GM04504 (cell line): ENCODE data around the gene PDCD4.

ENCODE experiments used
- DNase-seq: peaks from one replicate; pipeline ENCODE4 v3.0.0-alpha.2; 2012; ENCODE audit warnings: low read depth

PDCD4 gene

DNA sequence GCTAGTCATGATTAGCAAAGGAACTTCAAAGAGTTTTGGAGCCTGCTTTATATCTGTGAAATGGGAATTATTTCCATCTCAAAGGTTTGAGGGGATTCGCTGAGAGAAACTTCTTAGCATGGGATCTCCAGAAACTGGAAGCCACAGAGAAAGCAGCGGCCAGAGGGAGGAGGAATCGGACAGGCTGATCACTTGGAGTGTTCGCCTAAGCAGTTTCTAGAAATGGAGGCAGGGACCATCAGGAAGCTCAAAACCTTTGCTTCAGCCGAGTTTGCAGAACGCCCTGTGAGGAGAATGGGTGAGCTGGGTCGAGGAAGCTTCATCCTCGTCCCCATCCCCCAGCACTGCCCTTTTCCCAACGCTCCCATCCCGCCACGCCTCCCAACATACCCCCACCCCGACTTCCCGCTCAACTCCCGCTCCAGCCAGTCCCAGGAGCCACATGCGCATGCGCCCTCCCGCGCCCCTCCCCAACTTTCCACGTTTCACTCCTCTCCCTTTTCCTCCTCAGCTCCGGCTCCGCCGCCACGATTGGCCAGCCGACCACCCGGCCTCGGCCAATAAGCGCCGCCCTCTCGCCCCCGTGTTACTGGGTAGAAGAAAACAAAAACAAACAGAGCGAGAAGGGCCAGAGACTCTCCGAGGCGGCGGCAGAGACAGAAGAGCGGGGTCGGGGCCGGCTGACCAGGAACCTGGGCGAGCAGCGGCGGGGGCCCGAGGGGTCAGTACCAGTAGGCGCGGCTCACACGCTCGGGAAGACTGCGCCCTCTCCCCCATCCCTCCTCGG lies at the start of gene PDCD4:
TSS of gene PDCD4 (plus strand) at position 631 of the 787 bp plus-strand sequence. CDS start 4,100 bp downstream, outside the sequence.
- DNase-seq: peak; percentile 94

DNA sequence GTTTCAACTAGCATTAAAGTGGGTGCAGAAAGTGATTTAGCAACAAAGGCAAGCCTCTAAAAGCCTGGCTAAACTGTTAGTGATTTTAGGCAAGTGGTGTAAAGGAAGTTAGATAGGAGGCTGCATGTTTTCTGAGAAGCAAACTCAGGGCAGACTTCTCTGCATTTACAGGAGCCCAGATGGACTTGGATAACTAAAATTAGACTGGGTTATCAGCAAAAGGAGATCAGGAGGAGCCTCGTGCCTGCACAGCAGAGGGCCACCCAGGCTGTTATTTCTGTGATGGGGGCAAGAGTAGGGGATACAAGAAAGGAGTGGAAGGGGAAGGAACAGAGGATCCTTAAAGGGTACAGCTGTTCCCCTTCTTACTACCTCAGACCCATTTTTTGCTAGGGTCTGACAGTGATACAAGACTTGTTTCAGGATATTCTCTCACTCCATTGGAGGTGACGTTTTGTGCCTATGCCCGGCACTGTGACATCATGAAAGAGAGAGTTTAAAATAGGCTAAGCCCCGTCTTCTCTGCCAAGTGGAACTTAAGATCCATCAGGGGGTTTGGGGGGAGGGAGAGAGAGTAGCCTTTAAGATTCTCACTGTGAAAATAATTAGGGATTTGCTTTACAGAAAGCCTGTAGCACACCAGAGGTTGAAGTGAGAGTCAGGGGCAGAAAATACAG lies 49.6 kb upstream of the PDCD4 start:
- DNase-seq: no peak

DNA sequence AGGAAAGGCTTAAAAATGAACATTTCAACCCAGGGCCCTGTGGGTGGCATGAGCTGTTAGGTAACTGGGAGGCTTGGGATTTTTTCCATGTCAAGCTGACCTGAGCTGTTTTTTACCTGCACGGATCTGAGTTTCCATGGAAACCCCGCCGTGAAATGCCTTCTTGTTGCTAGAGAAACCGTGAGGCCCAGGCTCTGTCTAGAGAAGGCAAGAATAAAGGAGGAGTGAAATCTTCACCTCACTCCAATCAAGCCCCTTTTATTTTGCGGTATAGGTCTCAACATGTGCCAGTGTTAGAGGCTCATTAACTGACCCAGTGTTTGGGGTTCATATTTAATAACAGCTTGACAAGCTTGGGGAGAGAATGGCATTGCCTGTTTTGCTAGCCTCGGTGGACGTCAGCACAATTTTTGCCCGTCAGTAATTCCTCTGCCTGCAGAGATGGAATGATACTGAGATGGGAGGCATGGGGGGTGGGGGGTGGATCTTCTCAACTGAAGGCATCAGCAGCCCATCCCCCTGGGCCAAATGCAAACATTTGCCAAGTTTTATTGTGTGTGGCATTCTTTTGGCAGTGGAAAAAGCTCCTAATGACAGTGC lies 48.9 kb upstream of the PDCD4 start:
- no peak for DNase-seq

DNA sequence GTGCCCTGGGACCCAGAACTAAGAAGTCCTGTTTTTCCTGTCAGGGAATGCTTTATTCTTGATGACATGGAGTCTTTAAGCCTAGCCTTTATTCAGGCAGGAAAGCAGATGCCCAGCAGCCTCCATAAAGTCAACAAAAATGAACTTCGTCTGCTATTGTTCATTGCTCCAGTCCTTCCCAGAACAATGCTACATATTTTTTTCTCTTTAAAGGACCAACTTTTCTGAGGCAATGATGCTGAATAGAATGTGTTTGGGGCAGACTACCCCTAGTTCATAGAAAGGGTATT lies 47.6 kb upstream of the PDCD4 start:
- DNase-seq: no peak

DNA sequence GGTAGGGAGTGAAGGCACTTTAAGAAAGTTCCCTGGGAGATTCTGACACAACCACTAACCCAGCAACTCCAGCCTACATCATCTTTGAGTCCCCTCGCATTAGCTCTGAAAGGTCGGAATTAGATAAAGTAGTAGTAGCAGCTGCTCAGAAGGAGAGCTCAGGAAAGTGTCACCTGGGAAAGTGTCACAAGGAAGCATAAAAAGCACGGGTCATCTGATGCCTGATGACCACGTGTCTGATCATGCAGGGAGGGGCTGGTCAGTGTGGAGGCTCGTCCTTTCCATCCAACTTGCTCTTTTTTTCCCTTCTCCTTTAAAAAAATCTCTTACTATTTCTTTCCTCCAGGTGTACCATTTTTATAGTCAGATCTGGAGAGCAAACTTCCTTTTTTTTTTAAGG lies 47.1 kb upstream of the PDCD4 start:
- DNase-seq: no peak

DNA sequence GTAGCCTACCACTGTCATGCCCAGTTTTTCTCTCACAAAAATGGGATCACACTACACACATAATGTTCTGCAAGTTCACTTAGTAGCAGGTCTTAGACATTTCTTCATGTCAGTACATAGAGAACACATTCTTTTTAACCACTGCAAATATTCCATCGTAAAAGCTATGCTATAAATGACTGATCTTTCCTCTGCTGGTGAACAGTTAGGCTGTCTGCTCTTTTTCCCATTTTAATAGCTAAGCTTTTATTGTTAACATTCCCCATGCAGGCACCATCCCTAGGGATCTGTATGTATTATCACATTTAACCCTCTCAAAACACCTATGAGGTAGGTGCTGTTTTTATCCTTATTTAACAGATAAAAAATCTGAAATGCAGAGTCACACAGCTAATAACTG lies 46.2 kb upstream of the PDCD4 start:
- no peak for DNase-seq

DNA sequence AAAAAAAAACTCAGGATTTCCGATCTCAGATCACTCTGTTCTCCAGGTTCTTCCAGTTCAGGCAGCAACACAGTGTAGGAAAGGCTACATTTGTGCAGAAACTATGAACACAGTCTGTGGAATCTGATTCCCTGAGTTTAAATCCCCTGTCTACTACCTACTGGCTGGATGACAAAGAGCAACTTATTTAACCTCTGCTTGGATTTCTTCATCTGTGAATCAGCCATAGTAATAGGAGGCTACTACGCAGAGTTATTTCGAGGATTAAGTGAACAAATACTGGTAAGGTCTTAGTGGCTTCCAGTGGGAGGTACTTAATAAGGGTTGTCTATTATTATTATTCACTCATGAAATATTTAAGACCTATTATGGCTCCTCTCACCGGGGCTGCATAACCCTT lies 44.3 kb upstream of the PDCD4 start:
- no peak for DNase-seq

DNA sequence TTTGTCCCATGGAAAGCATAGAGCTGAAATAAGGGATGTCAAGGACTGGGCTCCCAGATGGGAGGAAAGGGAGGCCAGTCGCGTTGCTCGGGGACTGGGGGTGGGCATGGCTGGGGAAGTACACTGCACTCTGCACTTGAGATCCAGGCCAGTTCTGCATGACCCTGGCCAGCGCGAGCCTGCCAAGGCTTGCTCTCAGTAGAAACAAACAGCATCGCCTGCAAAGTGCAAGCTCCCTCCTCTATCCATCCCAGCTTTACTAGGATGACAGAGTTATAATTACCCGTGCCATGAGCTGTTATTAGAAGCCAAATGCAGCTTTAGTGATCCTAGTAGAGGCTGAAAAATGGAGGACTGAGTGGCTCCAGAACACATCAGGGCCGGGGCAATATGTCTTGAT lies 43.9 kb upstream of the PDCD4 start:
- DNase-seq: no peak

DNA sequence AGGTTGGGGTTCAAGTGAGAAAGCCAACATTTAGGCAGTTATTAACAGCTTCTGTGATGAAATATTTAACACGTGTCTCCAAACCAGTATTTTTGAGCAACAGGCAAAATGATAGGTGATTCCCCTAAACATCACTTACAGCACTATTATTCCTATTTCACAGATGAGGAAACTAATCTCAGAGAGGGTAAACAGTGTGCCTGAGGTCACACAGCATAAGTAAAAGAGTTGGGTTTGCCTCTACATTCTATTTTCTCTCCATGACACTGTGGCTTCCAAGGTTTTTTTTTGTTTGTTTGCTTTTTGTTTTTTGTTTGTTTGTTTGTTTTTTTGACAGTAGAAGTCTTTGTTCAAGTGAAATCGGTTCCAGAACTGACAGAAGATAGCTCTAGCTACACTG lies 43.2 kb upstream of the PDCD4 start:
- no peak for DNase-seq

DNA sequence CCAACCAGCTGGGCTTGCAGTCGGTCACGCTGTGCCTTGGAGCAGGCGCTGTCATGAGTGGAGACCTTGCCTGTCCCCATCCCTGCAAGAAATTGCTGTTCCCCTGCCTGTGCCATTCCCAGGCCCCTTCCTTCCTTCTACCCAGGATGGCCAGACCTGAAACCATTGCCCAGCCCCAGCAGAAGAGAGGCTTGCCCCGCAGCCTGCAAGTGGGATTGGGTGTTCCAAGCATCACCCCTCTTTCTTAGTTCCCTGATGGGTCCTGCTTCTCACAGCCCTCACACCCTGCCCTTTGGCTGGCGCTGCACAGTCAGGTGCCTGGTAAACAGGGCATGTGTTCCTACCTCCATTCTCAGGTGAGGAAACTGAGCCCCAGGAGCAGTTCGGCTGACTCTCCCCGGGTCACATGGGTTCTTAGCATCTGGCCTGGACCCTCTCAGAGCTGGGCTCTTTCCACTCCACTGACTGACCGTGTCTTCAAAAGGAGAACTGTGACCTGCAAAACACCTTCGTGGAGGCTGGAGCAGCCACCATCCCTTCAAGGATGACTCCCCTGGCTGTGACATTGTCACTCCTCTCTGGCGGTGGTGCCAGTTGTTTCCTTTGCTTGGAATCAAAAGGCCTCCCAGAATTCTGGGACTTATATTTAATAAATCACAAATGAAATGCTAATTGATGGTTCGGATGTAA lies 41.9 kb upstream of the PDCD4 start:
- no peak for DNase-seq

DNA sequence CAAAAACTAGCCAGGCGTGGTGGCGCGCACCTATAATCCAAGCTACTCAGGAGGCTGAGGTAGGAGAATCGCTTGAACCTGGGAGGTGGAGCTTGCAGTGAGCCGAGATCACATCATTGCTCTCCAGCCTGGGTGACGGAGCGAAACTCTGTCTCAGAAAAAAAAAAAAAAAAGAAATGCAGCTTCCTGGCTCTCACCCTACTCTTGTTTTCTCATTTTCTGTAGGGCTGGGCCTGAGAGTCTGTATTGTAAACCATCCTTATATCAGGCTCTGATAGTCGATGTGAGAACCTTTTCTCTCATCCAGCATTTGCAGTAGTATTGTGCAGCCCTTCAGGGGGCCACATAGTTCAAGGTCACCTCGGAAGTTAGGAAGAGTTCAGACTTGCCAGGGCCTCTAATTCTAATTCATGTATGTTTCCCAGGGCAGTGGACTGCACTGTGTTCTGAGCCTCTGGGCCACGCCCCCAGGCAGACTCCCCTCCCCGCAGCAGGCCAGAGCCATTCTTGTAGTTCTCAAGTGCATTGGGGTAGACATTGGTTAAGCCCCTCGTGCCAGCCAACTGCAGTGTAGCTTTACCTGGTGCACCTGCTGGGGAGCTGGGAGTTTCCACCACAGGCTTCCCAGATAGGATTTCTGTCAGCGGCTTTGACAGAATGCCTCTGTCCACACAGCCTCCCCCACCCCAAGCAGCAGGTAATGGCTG lies 38.3 kb upstream of the PDCD4 start:
- no peak for DNase-seq

DNA sequence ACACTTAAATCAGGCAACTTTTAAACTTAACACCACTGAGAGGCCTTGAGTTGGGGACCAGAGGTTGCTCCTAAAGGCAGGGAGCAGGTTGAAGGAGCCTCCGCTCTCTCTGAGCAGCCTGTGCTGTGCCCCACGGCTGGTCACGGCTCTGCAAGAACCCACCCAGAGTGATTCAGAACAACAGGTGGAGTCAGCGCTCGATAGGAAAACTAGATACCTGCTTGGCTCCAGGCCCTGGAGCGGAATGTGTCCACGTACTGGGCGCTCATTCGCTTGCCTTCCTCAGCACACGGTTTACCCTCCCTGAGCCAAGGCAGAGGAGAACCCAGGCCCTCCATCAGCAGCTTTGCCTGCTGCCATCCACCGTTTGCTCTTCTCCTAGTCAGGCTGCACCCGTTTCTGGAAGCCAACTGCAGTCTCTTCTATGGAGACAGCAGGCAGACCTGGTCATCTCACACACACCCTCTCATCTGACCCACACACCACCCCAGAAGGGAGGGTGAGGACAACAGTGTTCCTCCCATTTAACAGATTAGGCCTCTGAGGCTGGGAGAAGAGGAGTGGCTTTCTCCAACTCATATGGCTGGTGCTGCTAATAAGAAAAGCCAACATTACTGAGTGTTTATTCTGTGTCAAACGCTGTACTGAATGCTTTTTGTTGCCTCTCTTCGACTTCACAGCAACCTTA lies 37.6 kb upstream of the PDCD4 start:
- DNase-seq: no peak

DNA sequence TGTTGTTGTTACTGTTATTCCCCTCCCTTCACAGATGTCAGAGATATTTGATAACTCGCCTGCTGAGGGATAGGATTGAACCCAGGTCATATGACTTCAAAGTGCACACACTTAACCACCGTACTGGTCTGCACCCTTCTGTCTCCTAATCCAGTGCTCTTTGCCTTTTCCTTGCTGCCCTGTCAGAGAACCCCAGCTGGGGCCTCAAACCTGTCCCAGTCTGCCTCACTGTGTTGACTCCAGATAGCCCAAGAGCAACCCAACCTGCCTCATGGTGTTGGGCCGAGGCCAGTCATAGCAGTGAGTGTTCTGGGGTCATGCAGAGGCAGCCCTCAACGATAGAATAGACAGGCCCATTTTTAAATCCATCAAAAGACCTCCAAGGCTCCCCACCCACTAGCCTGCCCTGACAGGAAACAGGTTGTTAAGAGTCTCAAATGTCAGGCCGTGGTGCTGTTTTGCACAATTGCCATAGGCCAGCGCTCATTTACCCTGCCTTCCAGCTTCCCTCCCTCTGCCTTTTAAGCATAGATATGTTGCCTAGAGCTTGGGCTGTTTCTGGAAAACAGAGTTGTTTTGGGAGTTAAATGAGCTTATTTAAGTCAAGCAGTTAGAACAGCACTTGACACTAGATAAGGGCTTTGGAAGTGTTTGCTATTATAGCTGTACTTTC lies 37.0 kb upstream of the PDCD4 start:
- no peak for DNase-seq

DNA sequence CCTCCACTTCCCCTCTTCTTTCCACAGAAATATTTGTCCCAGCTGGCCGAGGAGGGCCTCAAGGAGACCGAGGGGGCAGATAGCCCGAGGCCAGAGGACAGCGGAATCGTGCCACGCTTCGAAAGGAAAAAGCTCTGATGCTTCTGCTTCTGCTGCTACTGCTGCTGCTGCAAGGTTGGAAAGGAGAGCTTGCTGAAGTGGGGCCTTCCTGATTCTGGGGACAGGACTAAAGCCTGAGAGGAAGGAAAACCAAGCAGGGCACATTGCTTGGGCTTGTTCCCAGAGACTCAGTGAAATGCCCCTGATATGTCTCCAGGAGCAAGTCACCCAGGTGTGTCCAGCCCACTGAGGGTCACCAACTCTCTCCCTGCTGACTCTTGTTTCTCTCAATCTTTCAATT lies 35.9 kb upstream of the PDCD4 start:
- no peak for DNase-seq

DNA sequence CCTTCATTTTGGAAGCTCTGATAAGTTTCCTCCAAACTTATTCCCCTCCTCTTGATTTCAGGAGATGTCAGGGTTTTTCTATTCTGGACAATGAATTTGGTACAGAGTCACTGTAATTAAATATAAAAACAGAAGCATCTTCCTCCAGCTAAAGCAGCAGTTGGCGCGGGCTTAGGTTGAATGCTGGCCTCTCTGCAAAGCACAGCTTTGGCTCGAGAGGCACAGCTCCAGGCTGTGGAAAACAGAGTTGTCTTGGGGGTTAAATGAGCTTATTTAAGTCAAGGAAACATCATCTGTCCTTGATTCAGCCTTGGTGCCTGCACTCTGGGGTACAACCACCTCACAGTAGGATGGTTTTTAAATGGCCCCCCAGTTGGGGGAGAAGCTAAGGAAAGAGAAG lies 35.0 kb upstream of the PDCD4 start:
- no peak for DNase-seq

DNA sequence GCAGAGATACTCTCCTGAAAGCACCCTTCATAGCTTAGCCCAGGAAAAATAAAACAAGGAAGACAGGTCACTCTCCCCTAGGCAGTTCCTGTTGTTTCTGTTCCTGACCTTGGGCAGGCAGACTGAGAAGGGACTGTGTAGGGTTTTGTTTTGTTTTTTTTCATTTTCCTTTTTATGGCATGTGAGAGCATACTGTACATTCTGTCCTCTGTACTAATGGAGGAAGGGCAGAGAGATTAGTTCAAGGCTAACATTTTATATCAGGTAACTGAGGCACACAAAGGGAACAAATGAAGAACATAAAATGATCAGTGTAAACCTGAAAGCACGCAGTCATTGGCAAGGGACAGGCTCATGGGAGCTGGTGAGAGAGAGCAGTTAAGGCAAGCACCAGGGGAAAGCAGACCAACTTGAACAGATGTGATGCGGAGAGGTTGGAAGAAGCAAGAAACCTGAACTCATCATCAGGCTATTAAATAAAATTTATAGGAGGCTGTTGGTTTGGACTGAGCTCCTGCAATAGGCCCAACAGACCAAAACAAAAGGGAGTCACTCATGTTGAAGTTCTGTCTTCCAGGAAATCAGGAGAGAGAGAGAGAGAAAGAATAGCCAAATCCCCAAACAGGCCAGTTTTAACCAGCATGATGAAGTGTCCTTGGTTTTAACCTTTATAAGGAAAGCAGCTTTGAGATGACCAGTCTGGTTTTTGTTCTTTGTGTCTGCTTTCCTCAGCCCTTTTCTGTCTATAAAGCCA lies 34.1 kb upstream of the PDCD4 start:
- no peak for DNase-seq

DNA sequence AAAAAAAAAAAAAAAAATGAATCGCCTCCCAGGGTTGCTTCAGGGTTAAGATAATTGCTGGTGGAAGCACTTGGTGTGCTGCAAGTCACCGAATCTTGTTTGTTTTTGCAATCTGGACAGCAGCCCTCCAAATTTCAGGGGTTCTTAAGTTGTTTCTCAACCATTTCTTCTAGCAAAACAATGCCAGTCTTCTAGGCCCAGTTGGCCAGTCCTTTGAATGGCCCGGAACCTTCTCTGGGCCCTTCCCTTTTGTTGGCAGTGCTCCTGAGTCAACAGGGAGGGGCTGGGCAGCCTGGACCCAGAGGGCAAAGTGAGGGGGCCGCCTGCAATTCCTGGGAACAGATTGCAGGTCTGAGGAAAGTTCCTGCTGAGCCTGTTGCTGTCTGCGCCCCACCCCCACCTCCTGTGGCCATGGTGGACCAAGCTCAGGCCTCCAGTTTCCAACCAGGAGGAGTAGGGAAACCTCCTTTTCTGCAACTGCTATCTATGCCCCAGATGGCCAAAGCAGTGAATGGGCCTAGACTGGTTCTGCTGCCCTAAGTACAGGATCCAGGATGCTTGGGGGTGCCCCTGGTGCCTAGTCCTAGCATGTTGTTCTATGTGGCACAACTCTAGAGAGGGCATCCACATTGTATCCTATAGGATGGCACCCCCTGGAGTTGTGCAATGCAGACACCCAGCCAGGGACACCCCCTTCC lies 31.4 kb upstream of the PDCD4 start:
- no peak for DNase-seq

DNA sequence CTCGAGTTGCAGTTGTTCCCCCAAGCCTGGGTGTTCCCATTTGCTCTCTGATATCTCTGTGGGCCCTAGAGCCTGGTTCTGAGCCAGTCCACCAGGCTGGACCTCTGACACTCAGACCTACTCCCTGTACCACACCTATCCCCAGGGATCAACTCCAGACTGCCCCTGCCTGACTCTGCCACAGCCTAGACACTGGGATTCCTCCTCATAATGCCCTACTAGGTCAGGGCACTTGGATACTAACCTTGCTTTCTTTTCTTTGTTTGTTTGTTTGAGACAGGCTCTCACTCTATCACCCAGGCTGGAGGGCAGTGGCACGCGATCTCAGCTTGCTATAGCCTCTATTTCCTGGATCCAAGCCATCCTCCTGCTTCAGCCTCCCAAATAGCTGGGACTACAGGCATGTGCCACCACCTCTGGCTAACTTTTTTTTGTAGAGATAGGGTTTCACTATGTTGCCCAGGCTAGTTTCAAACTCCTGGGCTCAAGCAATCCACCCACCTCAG lies 30.8 kb upstream of the PDCD4 start:
- DNase-seq: no peak

DNA sequence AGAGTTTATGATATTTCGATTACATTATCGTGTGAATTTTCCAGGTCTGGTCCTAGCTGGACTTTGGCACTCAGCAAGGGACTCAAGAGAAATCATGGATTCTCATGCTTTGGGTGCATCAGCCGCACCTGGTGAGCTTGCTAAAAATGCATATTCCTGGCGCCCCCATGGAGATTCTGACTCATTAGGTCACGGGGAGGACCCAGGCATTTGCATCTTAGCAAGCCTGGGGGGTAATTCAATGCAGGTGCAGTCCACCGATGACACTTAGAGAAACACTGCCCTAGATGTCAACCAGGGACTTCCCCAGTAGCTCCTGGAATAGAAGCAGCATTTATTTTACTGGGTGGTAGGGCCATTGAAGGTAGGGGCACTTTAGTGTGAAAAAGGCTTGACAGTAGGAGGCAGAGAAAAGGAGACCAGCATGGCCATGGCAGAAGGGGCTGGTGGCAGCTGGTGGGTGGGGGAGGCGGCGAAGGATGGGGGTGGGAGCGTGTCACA lies 29.9 kb upstream of the PDCD4 start:
- DNase-seq: no peak
